ENCODE results near the gene TALDO1.

- TF ChIP-seq, protein P1, sequence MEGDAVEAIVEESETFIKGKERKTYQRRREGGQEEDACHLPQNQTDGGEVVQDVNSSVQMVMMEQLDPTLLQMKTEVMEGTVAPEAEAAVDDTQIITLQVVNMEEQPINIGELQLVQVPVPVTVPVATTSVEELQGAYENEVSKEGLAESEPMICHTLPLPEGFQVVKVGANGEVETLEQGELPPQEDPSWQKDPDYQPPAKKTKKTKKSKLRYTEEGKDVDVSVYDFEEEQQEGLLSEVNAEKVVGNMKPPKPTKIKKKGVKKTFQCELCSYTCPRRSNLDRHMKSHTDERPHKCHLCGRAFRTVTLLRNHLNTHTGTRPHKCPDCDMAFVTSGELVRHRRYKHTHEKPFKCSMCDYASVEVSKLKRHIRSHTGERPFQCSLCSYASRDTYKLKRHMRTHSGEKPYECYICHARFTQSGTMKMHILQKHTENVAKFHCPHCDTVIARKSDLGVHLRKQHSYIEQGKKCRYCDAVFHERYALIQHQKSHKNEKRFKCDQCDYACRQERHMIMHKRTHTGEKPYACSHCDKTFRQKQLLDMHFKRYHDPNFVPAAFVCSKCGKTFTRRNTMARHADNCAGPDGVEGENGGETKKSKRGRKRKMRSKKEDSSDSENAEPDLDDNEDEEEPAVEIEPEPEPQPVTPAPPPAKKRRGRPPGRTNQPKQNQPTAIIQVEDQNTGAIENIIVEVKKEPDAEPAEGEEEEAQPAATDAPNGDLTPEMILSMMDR (IDR thresholded peaks at IDR 0.05; ENCODE audit: low read length), result no peak
- TF ChIP-seq EZH2 (optimal IDR thresholded peaks at IDR 0.05; ENCODE audit: low read depth, low read length), result no peak
These were observed 28.9 kb downstream of the TALDO1 start for GRCh38 chr11:776263-776560.

Data from MM.1S (cell line).